HUDEP-2 (cell line): Measurements from ENCODE around the gene PPP4C.
"Not testable (repeated sequence)": the region's sequence is repeated elsewhere in the genome, so short reads cannot be mapped to it uniquely, and the experiment has no call there.

Experiments used
- DNase-seq, 76 experiments: peaks; one replicate each; lab custom pipeline; 2025; ENCODE audit not compliant: unreplicated experiment in 76 of 76; lab: John Stamatoyannopoulos, UW

The PPP4C gene

GRCh38 chr16:30120340-30121105 is 44.7 kb downstream of the PPP4C start:
- no peak for DNase-seq

- DNase-seq = no peak
Observed at GRCh38 chr16:30121741-30122571, 46.2 kb downstream of the PPP4C start.

GRCh38 chr16:30122604-30123160 is 46.9 kb downstream of the PPP4C start:
- DNase-seq = no peak

- no peak for DNase-seq
Observed at GRCh38 chr16:30124985-30125379, 49.2 kb downstream of the PPP4C start.

GRCh38 chr16:30125690-30126089 is 49.9 kb downstream of the PPP4C start:
- not testable (repeated sequence) for DNase-seq

- DNase-seq = no peak
Observed at GRCh38 chr16:30127993-30128392, 52.2 kb downstream of the PPP4C start.

- DNase-seq = no peak
Observed at GRCh38 chr16:30131869-30132475, 56.2 kb downstream of the PPP4C start.

GRCh38 chr16:30132591-30132990 is 56.8 kb downstream of the PPP4C start:
- DNase-seq = no peak
